ENCODE results near the gene EIF5B. TPM values are rescaled to one million over a fixed set of nuclear protein-coding genes. Genes with fewer than 3 reads are reported as not detected.

Gene EIF5B
- total RNA-seq, 2 experiments from 2014 or later = 71.6 to 75.3 TPM

- Mint-ChIP-seq H3K27me3 (no peaks in the 10 kb centered on the region), H3K4me3 (no peak overlapping the region), H3K4me1 (ENCODE audit: low read depth) (peaks cover 16% of the 10 kb centered on the region), H3K9me3 (no peaks in the 10 kb centered on the region), H3K36me3 (ENCODE audit: low read depth) (peaks cover 54% of the 10 kb centered on the region), H3K27ac (peak overlapping the region; percentile 75)
- intact Hi-C loops (cut with micrococcal nuclease) = no loop called here
- DNase-seq = no peak
- CTCF ChIA-PET = no interaction called here
- POLR2A ChIA-PET = interaction anchor here (0.7 to 0.8 kb wide), 2 partner anchors 15 to 65 kb away, joined by 3 read pairs; partner anchors contain the start of gene EIF5B
- no peak for TF ChIP-seq CTCF (IDR thresholded peaks at IDR 0.05)
- ATAC-seq = no peak
Measured at GRCh38 chr2:99401841-99402240, 64.7 kb downstream of the EIF5B start.

GRCh38 chr2:99403084-99403483, 65.9 kb downstream of the EIF5B start:
- ChIA-PET CTCF (no interaction called here), POLR2A (no interaction called here)
- H3K36me3 Mint-ChIP-seq (ENCODE audit: low read depth) = peaks cover 55% of the 10 kb centered on the region
- no peaks in the 10 kb centered on the region for H3K9me3 Mint-ChIP-seq
- ATAC-seq (peak; percentile 69), DNase-seq (no peak)
- no peak for TF ChIP-seq CTCF (IDR thresholded peaks at IDR 0.05)
- H3K4me3 Mint-ChIP-seq = no peak overlapping the region
- H3K27ac Mint-ChIP-seq = peak overlapping the region; percentile 68
- H3K4me1 Mint-ChIP-seq (ENCODE audit: low read depth) = peaks cover 22% of the 10 kb centered on the region
- H3K27me3 Mint-ChIP-seq = no peaks in the 10 kb centered on the region
- intact Hi-C loops (cut with micrococcal nuclease) = no loop called here

GRCh38 chr2:99403524-99403923, 66.3 kb downstream of the EIF5B start:
- ATAC-seq = peak; percentile 46
- intact Hi-C loops (cut with micrococcal nuclease) = no loop called here
- peak overlapping the region; percentile 68 for H3K27ac Mint-ChIP-seq
- H3K36me3 Mint-ChIP-seq (ENCODE audit: low read depth) = peaks cover 53% of the 10 kb centered on the region
- POLR2A ChIA-PET = no interaction called here
- peak; percentile 11 for TF ChIP-seq CTCF (IDR thresholded peaks at IDR 0.05)
- H3K4me3 Mint-ChIP-seq = no peak overlapping the region
- H3K4me1 Mint-ChIP-seq (ENCODE audit: low read depth) = peaks cover 22% of the 10 kb centered on the region
- no peaks in the 10 kb centered on the region for H3K9me3 Mint-ChIP-seq
- CTCF ChIA-PET = interaction anchor here (0.7 kb wide), 1 partner anchor 65 kb away, joined by 5 read pairs; no protein-coding TSS in a partner anchor
- H3K27me3 Mint-ChIP-seq = no peaks in the 10 kb centered on the region
- DNase-seq = no peak

GRCh38 chr2:99404039-99404796, 67.0 kb downstream of the EIF5B start:
- POLR2A ChIA-PET = interaction anchor here (1.7 kb wide), 1 partner anchor 11 kb away, joined by 4 read pairs; no protein-coding TSS in a partner anchor
- Mint-ChIP-seq H3K27ac (peak overlapping the region; percentile 68), H3K4me3 (no peak overlapping the region), H3K36me3 (ENCODE audit: low read depth) (peaks cover 48% of the 10 kb centered on the region), H3K9me3 (no peaks in the 10 kb centered on the region), H3K4me1 (ENCODE audit: low read depth) (peaks cover 22% of the 10 kb centered on the region), H3K27me3 (no peaks in the 10 kb centered on the region)
- CTCF ChIA-PET = interaction anchor here (0.7 kb wide), 1 partner anchor 66 kb away, joined by 5 read pairs; no protein-coding TSS in a partner anchor
- intact Hi-C loops (cut with micrococcal nuclease) = no loop called here
- TF ChIP-seq CTCF (IDR thresholded peaks at IDR 0.05) = no peak
- DNase-seq (no peak), ATAC-seq (no peak)

Data from activated CD8-positive, alpha-beta T cell treated with anti-CD3 and anti-CD28 coated beads for 36 hours (primary cell).